ENCODE measurements around the gene SYT9. TPM values are rescaled to one million over a fixed set of nuclear protein-coding genes. Genes with fewer than 3 reads are reported as not detected.

Gene SYT9
- total RNA-seq, 1 donor from 2014 or later = 0.07 TPM

GRCh38 chr11:7490535-7490934, 238.8 kb downstream of the SYT9 start:
- no peak for TF ChIP-seq CTCF (IDR thresholded peaks at IDR 0.05)
- no peak overlapping the region for H3K4me3 Mint-ChIP-seq (ENCODE audit: unreplicated experiment)
- H3K27me3 Mint-ChIP-seq (ENCODE audit: low read depth) = no peaks in the 10 kb centered on the region
- no peaks in the 10 kb centered on the region for H3K9me3 Mint-ChIP-seq (ENCODE audit: low read depth)
- H3K36me3 Mint-ChIP-seq (ENCODE audit: low read depth) = peaks cover 5% of the 10 kb centered on the region
- no peak for DNase-seq (ENCODE audit: low spot score)
- peaks cover 25% of the 10 kb centered on the region for H3K4me1 Mint-ChIP-seq (ENCODE audit: low read depth)
- no peak overlapping the region for H3K27ac Mint-ChIP-seq (ENCODE audit: unreplicated experiment)

GRCh38 chr11:7492253-7492652, 240.5 kb downstream of the SYT9 start:
- TF ChIP-seq CTCF (IDR thresholded peaks at IDR 0.05) = no peak
- H3K27ac Mint-ChIP-seq (ENCODE audit: unreplicated experiment) = no peak overlapping the region
- H3K36me3 Mint-ChIP-seq (ENCODE audit: low read depth) = peaks cover 5% of the 10 kb centered on the region
- no peaks in the 10 kb centered on the region for H3K27me3 Mint-ChIP-seq (ENCODE audit: low read depth)
- H3K4me3 Mint-ChIP-seq (ENCODE audit: unreplicated experiment) = no peak overlapping the region
- no peak for DNase-seq (ENCODE audit: low spot score)
- no peaks in the 10 kb centered on the region for H3K9me3 Mint-ChIP-seq (ENCODE audit: low read depth)
- peaks cover 9% of the 10 kb centered on the region for H3K4me1 Mint-ChIP-seq (ENCODE audit: low read depth)

GRCh38 chr11:7493670-7494069, 242.0 kb downstream of the SYT9 start:
- H3K27me3 Mint-ChIP-seq (ENCODE audit: low read depth) = no peaks in the 10 kb centered on the region
- no peak overlapping the region for H3K4me3 Mint-ChIP-seq (ENCODE audit: unreplicated experiment)
- no peak for DNase-seq (ENCODE audit: low spot score)
- no peaks in the 10 kb centered on the region for H3K9me3 Mint-ChIP-seq (ENCODE audit: low read depth)
- no peak overlapping the region for H3K27ac Mint-ChIP-seq (ENCODE audit: unreplicated experiment)
- peaks cover 8% of the 10 kb centered on the region for H3K4me1 Mint-ChIP-seq (ENCODE audit: low read depth)
- H3K36me3 Mint-ChIP-seq (ENCODE audit: low read depth) = peaks cover 4% of the 10 kb centered on the region
- TF ChIP-seq CTCF (IDR thresholded peaks at IDR 0.05) = no peak

GRCh38 chr11:7494086-7494745, 242.5 kb downstream of the SYT9 start:
- Mint-ChIP-seq H3K4me3 (ENCODE audit: unreplicated experiment) (no peak overlapping the region), H3K36me3 (ENCODE audit: low read depth) (peaks cover 4% of the 10 kb centered on the region), H3K4me1 (ENCODE audit: low read depth) (peaks cover 8% of the 10 kb centered on the region), H3K27ac (ENCODE audit: unreplicated experiment) (no peak overlapping the region), H3K9me3 (ENCODE audit: low read depth) (no peaks in the 10 kb centered on the region), H3K27me3 (ENCODE audit: low read depth) (no peaks in the 10 kb centered on the region)
- TF ChIP-seq CTCF (IDR thresholded peaks at IDR 0.05) = no peak
- no peak for DNase-seq (ENCODE audit: low spot score)

- Mint-ChIP-seq H3K4me3 (ENCODE audit: unreplicated experiment) (no peak overlapping the region), H3K4me1 (ENCODE audit: low read depth) (no peaks in the 10 kb centered on the region)
Observed at GRCh38 chr11:7495882-7496551, 244.3 kb downstream of the SYT9 start.

More at GRCh38 chr11:7495882-7496551, 244.3 kb downstream of the SYT9 start:
- H3K27ac Mint-ChIP-seq (ENCODE audit: unreplicated experiment) = no peak overlapping the region
- H3K27me3 Mint-ChIP-seq (ENCODE audit: low read depth) = no peaks in the 10 kb centered on the region
- no peak for TF ChIP-seq CTCF (IDR thresholded peaks at IDR 0.05)
- DNase-seq (ENCODE audit: low spot score) = no peak
- H3K36me3 Mint-ChIP-seq (ENCODE audit: low read depth) = peaks cover 4% of the 10 kb centered on the region
- H3K9me3 Mint-ChIP-seq (ENCODE audit: low read depth) = no peaks in the 10 kb centered on the region
